NT2/D1 (cell line): ENCODE results near the gene TMEM170B.

Source experiments
- SUZ12 ChIP-seq: IDR thresholded peaks from 2 replicates; pipeline ENCODE4 v1.6.1; 2011; ENCODE audit not compliant: insufficient read length, insufficient read depth; ENCODE audit errors: extremely low read depth
- YY1 ChIP-seq: IDR thresholded peaks from 2 replicates; pipeline ENCODE4 v1.6.1; 2011; ENCODE audit not compliant: insufficient read length, insufficient read depth

DNA sequence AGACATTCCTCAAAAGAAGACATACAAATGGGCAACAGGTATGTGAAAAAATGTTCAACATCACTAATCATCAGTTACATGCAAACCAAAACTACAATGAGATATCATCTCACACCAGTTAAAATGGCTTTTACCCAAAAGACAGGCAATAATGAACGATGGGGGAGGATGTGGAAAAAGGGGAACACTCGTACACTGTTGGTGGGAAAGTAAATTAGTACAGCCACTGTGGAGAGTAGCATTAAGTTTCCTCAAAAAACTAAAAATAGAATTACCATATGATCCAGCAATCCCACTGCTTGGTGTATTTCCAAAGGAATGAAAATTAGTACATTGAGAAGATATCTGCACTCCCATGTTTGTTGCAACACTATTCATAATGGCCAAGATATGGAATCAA is 8.6 kb upstream of the TMEM170B start:
- no peak for TF ChIP-seq YY1
- no peak for TF ChIP-seq SUZ12
